Muscle layer of colon (tissue), 2 donors: ENCODE measurements around the gene DNAJC10.
"Not testable (repeated sequence)": the region's sequence is repeated elsewhere in the genome, so short reads cannot be mapped to it uniquely, and the experiment has no call there.

ENCODE experiments used
- H3K27ac ChIP-seq: one replicate; pipeline ENCODE4 v1.7.0; 2013; ENCODE audit warnings: low read depth, mild to moderate bottlenecking, low read length, moderate library complexity
- H3K27me3 ChIP-seq, 2 donors: one replicate each; pipeline ENCODE4 v1.7.0; 2013; ENCODE audit warnings: low read length in 2 of 2, mild to moderate bottlenecking in 2 of 2; ENCODE audit not compliant: insufficient read depth in 2 of 2, control insufficient read depth in 1 of 2
- H3K36me3 ChIP-seq: one replicate; pipeline ENCODE4 v1.7.0; 2013; ENCODE audit warnings: mild to moderate bottlenecking, low read length; ENCODE audit not compliant: insufficient read depth
- H3K4me1 ChIP-seq: one replicate; pipeline ENCODE4 v1.7.0; 2013; ENCODE audit warnings: mild to moderate bottlenecking, low read length; ENCODE audit not compliant: insufficient read depth
- H3K4me3 ChIP-seq, 2 donors: one replicate each; pipeline ENCODE4 v1.7.0; 2013; ENCODE audit warnings: low read length in 2 of 2, low read depth in 1 of 2, mild to moderate bottlenecking in 1 of 2, moderate library complexity in 1 of 2
- H3K9ac ChIP-seq: one replicate; pipeline ENCODE4 v1.7.0; 2013; ENCODE audit warnings: low read length
- H3K9me3 ChIP-seq: one replicate; pipeline ENCODE4 v1.7.0; 2013; ENCODE audit warnings: mild to moderate bottlenecking, low read length
- donor health status: abdominal sarcoma.
- donor health status: Adenocarcinoma of cecum.

The DNAJC10 gene

GRCh38 chr2:182758379-182758778, 42.3 kb downstream of the DNAJC10 start:
- Histone ChIP-seq H3K27ac (no peak overlapping the region), H3K9ac (no peak overlapping the region), H3K4me3 (no peak overlapping the region), H3K4me1 (peaks cover 8% of the 10 kb centered on the region), H3K36me3 (peaks cover 31% of the 10 kb centered on the region), H3K27me3 (no peaks in the 10 kb centered on the region), H3K9me3 (no peaks in the 10 kb centered on the region)

- H3K9ac ChIP-seq, result peak overlapping the region; percentile 54
- H3K36me3 ChIP-seq, result peaks cover 25% of the 10 kb centered on the region
- H3K27ac ChIP-seq, result peak overlapping the region; percentile 65
- peak overlapping the region in 1 of 2 donors; percentile 36 for H3K4me3 ChIP-seq
- no peaks in the 10 kb centered on the region for H3K27me3 ChIP-seq
- no peaks in the 10 kb centered on the region for H3K9me3 ChIP-seq
- H3K4me1 ChIP-seq, result peaks cover 8% of the 10 kb centered on the region
Observed at GRCh38 chr2:182761903-182762302, 45.8 kb downstream of the DNAJC10 start.

- Histone ChIP-seq H3K9ac (no peak overlapping the region), H3K9me3 (no peaks in the 10 kb centered on the region), H3K4me1 (peaks cover 8% of the 10 kb centered on the region), H3K27ac (no peak overlapping the region), H3K4me3 (peak overlapping the region in 1 of 2 donors; percentile 10), H3K36me3 (peaks cover 18% of the 10 kb centered on the region), H3K27me3 (no peaks in the 10 kb centered on the region)
Observed at GRCh38 chr2:182763311-182763912, 47.4 kb downstream of the DNAJC10 start.

- Histone ChIP-seq H3K36me3 (peaks cover 5% of the 10 kb centered on the region), H3K9ac (no peak overlapping the region), H3K27ac (no peak overlapping the region), H3K9me3 (no peaks in the 10 kb centered on the region), H3K27me3 (no peaks in the 10 kb centered on the region), H3K4me3 (no peak overlapping the region), H3K4me1 (peaks cover 8% of the 10 kb centered on the region)
Observed at GRCh38 chr2:182766626-182767025, 50.6 kb downstream of the DNAJC10 start.

GRCh38 chr2:182767578-182767977, 51.5 kb downstream of the DNAJC10 start:
- Histone ChIP-seq H3K4me1 (no peaks in the 10 kb centered on the region), H3K27ac (no peak overlapping the region), H3K9ac (no peak overlapping the region), H3K27me3 (no peaks in the 10 kb centered on the region), H3K9me3 (no peaks in the 10 kb centered on the region), H3K36me3 (peaks cover 5% of the 10 kb centered on the region), H3K4me3 (no peak overlapping the region)

- not testable (repeated sequence) for H3K27me3 ChIP-seq, H3K9me3 ChIP-seq, H3K36me3 ChIP-seq, H3K9ac ChIP-seq, H3K27ac ChIP-seq, H3K4me3 ChIP-seq, H3K4me1 ChIP-seq
Observed at GRCh38 chr2:182768950-182769349, 52.9 kb downstream of the DNAJC10 start.

- H3K36me3 ChIP-seq, result peaks cover 5% of the 10 kb centered on the region
- H3K9me3 ChIP-seq, result no peaks in the 10 kb centered on the region
Observed at GRCh38 chr2:182779323-182779722, 63.3 kb downstream of the DNAJC10 start.

GRCh38 chr2:182781099-182781498, 65.0 kb downstream of the DNAJC10 start:
- H3K9me3 ChIP-seq, H3K4me3 ChIP-seq, H3K27me3 ChIP-seq, H3K36me3 ChIP-seq, H3K4me1 ChIP-seq, H3K9ac ChIP-seq, H3K27ac ChIP-seq: not testable (repeated sequence)

More at GRCh38 chr2:182779323-182779722, 63.3 kb downstream of the DNAJC10 start:
- Histone ChIP-seq H3K9ac (no peak overlapping the region), H3K27me3 (no peaks in the 10 kb centered on the region), H3K4me1 (no peaks in the 10 kb centered on the region), H3K4me3 (no peak overlapping the region), H3K27ac (no peak overlapping the region)

- H3K27ac ChIP-seq, H3K4me1 ChIP-seq, H3K27me3 ChIP-seq, H3K9me3 ChIP-seq, H3K9ac ChIP-seq, H3K36me3 ChIP-seq, H3K4me3 ChIP-seq: not testable (repeated sequence)
Observed at GRCh38 chr2:182782686-182783085, 66.6 kb downstream of the DNAJC10 start.

- no peaks in the 10 kb centered on the region for H3K36me3 ChIP-seq
- no peak overlapping the region for H3K4me3 ChIP-seq
- H3K4me1 ChIP-seq, result no peaks in the 10 kb centered on the region
- H3K9me3 ChIP-seq, result no peaks in the 10 kb centered on the region
- no peak overlapping the region for H3K9ac ChIP-seq
- no peaks in the 10 kb centered on the region for H3K27me3 ChIP-seq
- no peak overlapping the region for H3K27ac ChIP-seq
Observed at GRCh38 chr2:182784058-182784706, 68.1 kb downstream of the DNAJC10 start.

GRCh38 chr2:182784777-182785176, 68.7 kb downstream of the DNAJC10 start:
- Histone ChIP-seq H3K27ac (no peak overlapping the region), H3K9me3 (no peaks in the 10 kb centered on the region), H3K27me3 (no peaks in the 10 kb centered on the region), H3K9ac (no peak overlapping the region), H3K36me3 (no peaks in the 10 kb centered on the region), H3K4me1 (no peaks in the 10 kb centered on the region), H3K4me3 (no peak overlapping the region)

- no peak overlapping the region for H3K27ac ChIP-seq
- H3K27me3 ChIP-seq, result no peaks in the 10 kb centered on the region
- no peak overlapping the region for H3K9ac ChIP-seq
- H3K9me3 ChIP-seq, result no peaks in the 10 kb centered on the region
- H3K36me3 ChIP-seq, result no peaks in the 10 kb centered on the region
- no peak overlapping the region for H3K4me3 ChIP-seq
- no peaks in the 10 kb centered on the region for H3K4me1 ChIP-seq
Observed at GRCh38 chr2:182792441-182792840, 76.4 kb downstream of the DNAJC10 start.
